Breast epithelium (tissue), 3 donors: Measurements from ENCODE around the gene PIEZO1.

Experiments
- CTCF ChIP-seq, 3 donors: fragments of 450-650 bp; IDR thresholded peaks; one replicate each; pipeline ENCODE4 v1.5.1; 2016 to 2017; ENCODE audit warnings: antibody characterized with exemption in 3 of 3, mild to moderate bottlenecking in 3 of 3, moderate library complexity in 3 of 3
- POLR2A ChIP-seq: fragments of 450-650 bp; IDR thresholded peaks from one replicate; pipeline ENCODE4 v1.6.1; 2016; ENCODE audit warnings: antibody characterized with exemption, mild to moderate bottlenecking, moderate library complexity
- POLR2AphosphoS5 ChIP-seq, 3 donors: sonication (generic); formaldehyde crosslinking; IDR thresholded peaks; one replicate each; pipeline ENCODE4 v1.6.1; 2017; ENCODE audit warnings: antibody characterized with exemption in 3 of 3

GRCh38 chr16:88742896-88743605 lies 42.0 kb downstream of the PIEZO1 start:
- TF ChIP-seq CTCF (IDR thresholded peaks at IDR 0.05) (no peak), POLR2A (no peak), POLR2AphosphoS5 (IDR thresholded peaks at IDR 0.05) (no peak)
